ENCODE measurements around the gene NPIPB5. TPM values are rescaled to one million over a fixed set of nuclear protein-coding genes. Genes with fewer than 3 reads are reported as not detected.

NPIPB5 gene
- total RNA-seq (2022; extraction: Qiagen RNA extraction), result 19.6 to 31.7 TPM (median 25.6 TPM) in 5 replicates

GRCh38 chr16:22510591-22510990 lies at the start of gene NPIPB5:
Gene NPIPB5, plus strand, starts transcription at chr16:22510891. Its CDS starts 2,911 bp downstream, at chr16:22513802.

Other genes starting within 250 kb of the NPIPB5 start
- 32.6 to 36.1 TPM (median 35.6 TPM) in 5 replicates for gene POLR3E, start 213.5 kb upstream of the NPIPB5 start, total RNA-seq (2022; extraction: Qiagen RNA extraction)
- 35.5 to 43.4 TPM (median 41.5 TPM) in 5 replicates for gene CDR2, start 136.3 kb upstream of the NPIPB5 start, total RNA-seq (2022; extraction: Qiagen RNA extraction)

Data from A549 treated with Mapracorat at 1 μM for 4 hours (cell line).